HG03520 (cell line): ENCODE data around the gene NR3C2.

Experiments
- ATAC-seq: cut with Tn5 transposase; IDR thresholded peaks from one replicate; pipeline ENCODE4 v1.9.1; 2021; ENCODE audit warnings: mild to moderate bottlenecking, moderate library complexity; ENCODE audit not compliant: unreplicated experiment

The NR3C2 gene

GRCh38 chr4:148435654-148436406 is 6.4 kb downstream of the NR3C2 start:
- ATAC-seq, result no peak

- ATAC-seq, result no peak
Observed at GRCh38 chr4:148434075-148434773, 8.0 kb downstream of the NR3C2 start.

- ATAC-seq, result no peak
Observed at GRCh38 chr4:148431401-148431800, 10.8 kb downstream of the NR3C2 start.

GRCh38 chr4:148430854-148431253 is 11.4 kb downstream of the NR3C2 start:
- no peak for ATAC-seq

GRCh38 chr4:148429206-148429605 is 13.0 kb downstream of the NR3C2 start:
- no peak for ATAC-seq

- ATAC-seq, result no peak
Observed at GRCh38 chr4:148426643-148427042, 15.6 kb downstream of the NR3C2 start.

GRCh38 chr4:148425327-148426110 is 16.7 kb downstream of the NR3C2 start:
- peak; percentile 73 for ATAC-seq

- no peak for ATAC-seq
Observed at GRCh38 chr4:148420397-148420796, 21.8 kb downstream of the NR3C2 start.

- ATAC-seq, result no peak
Observed at GRCh38 chr4:148415500-148415899, 26.7 kb downstream of the NR3C2 start.

GRCh38 chr4:148412460-148412994 is 29.7 kb downstream of the NR3C2 start:
- ATAC-seq, result no peak

- no peak for ATAC-seq
Observed at GRCh38 chr4:148405161-148405893, 36.9 kb downstream of the NR3C2 start.

- ATAC-seq, result no peak
Observed at GRCh38 chr4:148398988-148399387, 43.2 kb downstream of the NR3C2 start.

- no peak for ATAC-seq
Observed at GRCh38 chr4:148397771-148398170, 44.4 kb downstream of the NR3C2 start.

GRCh38 chr4:148396986-148397673 is 45.1 kb downstream of the NR3C2 start:
- ATAC-seq, result no peak

GRCh38 chr4:148395771-148396170 is 46.4 kb downstream of the NR3C2 start:
- ATAC-seq, result no peak

- ATAC-seq, result no peak
Observed at GRCh38 chr4:148391056-148391455, 51.2 kb downstream of the NR3C2 start.

- ATAC-seq, result no peak
Observed at GRCh38 chr4:148390311-148390710, 51.9 kb downstream of the NR3C2 start.

GRCh38 chr4:148380291-148380690 is 61.9 kb downstream of the NR3C2 start:
- ATAC-seq, result no peak

- no peak for ATAC-seq
Observed at GRCh38 chr4:148376151-148376550, 66.1 kb downstream of the NR3C2 start.

- no peak for ATAC-seq
Observed at GRCh38 chr4:148375584-148375983, 66.6 kb downstream of the NR3C2 start.
